GM21423 (cell line): ENCODE data around the gene TSPAN10.

Experiments used
- ATAC-seq: cut with Tn5 transposase; IDR thresholded peaks from one replicate; pipeline ENCODE4 v1.9.1; 2021; ENCODE audit warnings: mild to moderate bottlenecking, moderate library complexity; ENCODE audit not compliant: unreplicated experiment

The TSPAN10 gene

DNA sequence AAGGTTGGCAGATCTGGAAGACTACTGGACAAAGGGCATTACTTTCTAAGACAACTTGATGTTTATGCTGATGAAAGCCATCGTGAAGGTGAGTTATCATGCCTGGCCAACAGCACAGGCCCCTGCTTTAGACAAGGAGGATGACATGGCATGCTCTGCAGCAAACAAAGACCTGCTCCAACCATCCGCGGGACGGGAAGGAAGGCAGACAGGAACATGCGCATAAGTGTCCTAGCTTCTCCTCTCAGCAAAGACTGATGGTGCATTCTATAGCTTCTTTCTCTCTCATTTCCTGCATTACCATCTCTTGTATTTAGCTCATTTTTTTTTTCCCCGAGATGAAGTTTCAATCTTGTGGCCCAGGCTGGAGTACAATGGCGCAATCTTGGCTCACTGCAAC, 5.5 kb upstream of the TSPAN10 start:
- no peak for ATAC-seq

DNA sequence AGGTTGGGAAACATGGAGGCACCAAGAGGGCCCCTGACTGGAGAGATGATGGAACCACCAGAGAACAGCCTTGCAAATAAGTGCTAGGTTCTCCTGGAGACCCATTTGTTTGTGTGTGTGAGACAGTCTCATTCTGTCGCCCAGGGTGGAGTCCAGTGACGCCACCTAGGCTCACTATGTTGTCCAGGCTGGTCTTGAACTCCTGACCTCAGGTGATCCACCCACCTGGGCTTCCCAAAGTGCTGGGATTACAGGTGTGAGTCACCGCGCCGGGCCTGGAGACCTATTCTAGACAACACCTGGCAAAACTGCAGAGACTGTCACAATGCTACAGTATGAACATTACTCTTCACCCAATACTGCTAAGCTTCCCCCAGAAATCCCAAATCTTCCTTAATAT, 1.6 kb upstream of the TSPAN10 start:
- ATAC-seq: no peak

DNA sequence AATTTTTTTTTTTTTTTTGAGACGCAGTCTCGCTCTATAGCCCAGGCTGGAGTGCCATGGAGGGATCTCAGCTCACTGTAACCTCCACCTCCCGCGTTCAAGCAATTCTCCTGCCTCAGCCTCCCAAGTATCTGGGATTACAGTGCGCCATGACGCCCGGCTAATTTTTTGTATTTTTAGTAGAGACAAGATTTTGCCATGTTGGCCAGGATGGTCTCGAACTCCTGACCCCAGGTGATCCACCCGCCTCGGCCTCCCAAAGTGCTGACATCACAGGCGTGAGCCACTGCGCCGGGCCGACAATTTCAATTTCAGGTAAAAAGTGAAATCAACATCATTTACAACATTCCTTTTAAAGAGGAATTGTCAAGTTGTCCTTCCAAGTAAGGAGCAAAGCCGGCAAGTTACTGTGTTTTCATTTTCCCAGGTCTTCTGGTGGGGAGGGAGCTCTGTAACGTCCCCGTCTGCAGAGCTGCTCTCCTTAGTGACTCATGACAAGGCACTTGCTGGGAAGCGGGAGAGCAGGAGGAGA, 957 bp upstream of the TSPAN10 start:
- ATAC-seq: peak; percentile 11

DNA sequence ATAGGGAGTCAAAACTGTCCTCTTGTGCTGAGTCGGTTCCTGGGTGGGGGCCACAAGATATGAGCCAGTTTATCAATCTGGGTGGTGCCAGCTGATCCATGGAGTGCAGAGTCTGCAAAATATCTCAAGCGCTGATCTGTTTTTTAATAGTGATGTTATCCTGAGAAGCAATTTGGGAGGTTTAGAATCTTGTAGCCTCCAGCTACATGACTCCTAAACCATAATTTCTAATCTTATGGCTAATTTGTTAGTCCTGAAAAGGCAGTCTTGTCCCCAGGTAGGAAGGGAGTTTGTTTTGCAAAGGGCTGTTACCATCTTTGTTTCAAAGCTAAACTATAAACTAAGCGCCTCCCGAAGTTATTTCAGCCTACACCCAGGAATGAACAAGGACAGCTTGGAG, 1.7 kb downstream of the TSPAN10 start:
- ATAC-seq: no peak

DNA sequence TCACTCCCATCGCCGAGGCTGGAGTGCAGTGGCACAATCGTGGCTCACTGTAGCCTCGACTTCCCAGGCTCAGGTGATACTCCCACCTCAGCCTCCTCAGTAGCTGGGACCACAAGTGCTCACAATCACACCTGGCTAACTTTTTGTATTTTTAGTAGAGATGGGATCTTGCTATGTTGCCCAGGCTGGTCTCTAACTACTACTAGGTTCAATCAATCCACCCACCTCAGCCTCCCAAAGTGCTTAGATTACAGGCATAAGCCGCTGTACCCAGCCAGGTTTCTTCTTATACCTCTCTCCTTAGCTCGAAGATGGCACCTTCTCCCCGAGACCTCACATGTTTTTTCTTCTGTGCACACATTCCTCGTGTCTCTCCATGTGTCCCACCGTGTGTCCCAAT, 3.0 kb downstream of the TSPAN10 start:
- no peak for ATAC-seq

DNA sequence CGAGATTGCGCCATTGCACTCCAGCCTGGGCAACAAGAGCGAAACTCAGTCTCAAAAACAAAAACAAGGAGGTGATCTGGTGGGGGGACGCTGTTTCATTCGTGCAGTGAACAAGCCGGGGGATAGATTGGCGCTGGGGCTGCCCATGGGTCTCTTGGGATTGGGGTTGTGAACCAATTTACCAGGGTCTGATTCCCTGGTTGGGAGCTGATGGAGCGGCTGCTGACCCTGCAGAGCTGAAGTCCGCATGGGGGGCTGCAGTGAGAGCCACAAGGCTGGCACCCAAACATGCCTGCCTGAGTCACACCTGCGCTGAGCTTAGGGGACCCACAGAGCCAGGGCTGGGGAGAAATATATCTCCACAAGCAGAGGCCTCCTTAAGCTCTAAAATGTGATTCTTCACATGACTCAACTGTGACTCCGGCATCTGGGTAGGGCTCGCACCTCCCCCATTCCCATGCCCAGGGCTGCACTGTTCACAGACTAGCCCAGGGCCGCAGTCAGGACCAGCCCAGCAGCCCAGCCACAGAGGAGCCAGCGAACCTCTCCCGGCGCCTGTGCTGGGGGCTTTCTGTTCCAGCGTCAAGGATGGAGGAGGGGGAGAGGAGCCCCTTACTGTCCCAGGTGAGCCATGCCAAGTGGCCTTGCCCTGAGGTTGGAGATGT, 5.0 kb downstream of the TSPAN10 start:
- ATAC-seq: no peak

DNA sequence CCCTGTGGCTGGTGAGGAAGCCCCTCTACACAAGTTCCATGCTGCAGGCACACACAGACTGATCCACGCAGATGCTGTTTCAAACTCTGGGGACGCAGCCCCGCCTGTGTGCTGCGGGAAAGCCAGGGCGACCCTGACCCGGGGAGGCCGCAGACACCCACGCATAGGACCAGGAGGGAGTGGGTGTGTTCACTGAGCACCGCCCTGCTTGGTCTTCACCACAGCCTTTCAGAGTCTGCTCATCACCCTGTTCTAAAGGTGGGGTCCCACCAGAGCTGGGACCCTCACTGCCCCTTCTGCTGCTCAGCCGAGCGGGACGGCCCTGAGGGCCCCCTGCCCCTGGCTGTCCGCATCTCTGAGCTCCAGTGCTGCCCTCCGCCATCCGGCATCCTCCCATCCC, 7.5 kb downstream of the TSPAN10 start:
- ATAC-seq: no peak

DNA sequence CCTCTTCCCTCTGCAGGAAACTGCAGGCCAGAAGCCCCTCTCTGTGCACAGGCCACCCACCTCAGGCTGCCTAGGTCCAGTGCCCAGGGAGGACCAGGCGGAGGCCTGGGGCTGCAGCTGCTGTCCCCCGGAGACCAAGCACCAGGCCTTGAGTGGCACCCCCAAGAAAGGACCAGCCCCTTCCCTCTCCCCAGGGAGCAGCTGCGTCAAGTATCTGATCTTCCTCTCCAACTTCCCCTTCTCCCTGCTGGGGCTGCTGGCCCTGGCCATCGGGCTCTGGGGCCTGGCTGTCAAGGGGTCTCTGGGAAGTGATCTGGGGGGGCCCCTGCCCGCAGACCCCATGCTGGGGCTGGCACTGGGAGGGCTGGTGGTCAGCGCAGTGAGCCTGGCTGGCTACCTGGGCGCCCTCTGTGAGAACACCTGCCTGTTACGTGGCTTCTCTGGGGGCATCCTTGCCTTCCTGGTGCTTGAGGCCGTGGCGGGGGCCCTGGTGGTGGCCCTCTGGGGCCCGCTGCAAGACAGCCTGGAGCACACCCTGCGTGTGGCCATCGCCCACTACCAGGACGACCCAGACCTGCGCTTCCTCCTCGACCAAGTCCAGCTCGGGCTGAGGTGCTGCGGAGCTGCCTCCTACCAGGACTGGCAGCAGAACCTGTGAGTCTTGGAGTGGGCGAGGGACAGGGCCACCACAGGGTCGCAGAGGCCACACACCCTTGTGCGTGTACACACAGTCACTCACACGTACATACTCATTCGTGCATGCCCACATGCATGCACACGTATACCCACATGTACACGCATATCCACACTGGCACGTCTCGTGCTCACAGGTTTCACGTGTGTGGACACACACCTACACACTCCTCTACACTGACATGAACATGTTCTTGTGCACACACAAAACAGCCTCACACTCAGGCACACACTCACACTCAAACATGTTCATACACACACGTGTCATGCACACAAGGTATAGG, 8.3 kb downstream of the TSPAN10 start:
- no peak for ATAC-seq

DNA sequence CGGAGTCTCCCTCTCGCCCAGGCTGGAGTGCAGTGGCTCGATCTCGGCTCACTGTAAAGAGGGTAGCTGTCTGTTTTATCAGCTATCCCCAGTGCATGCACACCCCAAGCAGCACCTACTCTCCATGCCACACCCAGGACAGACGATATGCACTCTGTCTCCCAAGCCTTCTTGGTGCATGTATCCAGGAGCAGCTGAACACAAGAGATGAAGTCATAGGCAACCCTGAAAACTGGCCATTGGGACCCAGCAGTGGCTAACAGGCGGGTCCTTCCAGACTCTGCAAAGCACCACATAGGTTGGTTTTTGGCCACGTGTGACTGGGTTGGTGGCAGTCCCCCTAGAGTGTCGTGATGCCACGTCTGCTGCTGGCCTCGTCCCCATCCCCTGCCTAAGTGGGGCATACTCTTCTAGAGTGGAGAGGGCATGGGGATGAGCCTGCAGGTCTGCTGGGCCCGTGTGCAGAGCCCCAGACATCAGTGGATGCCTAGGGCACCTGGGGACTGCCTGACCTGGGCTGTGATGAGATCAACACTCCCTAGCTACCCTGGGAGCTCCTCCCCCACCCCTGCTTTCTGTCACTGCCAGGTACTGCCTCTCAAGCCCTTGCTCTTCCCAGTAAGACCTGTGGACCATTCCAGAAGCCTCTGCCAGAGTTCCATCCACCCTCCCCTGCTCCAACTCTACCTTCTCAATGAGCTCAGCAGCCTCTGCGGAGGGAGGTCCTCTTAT, 10.0 kb downstream of the TSPAN10 start:
- ATAC-seq: no peak

DNA sequence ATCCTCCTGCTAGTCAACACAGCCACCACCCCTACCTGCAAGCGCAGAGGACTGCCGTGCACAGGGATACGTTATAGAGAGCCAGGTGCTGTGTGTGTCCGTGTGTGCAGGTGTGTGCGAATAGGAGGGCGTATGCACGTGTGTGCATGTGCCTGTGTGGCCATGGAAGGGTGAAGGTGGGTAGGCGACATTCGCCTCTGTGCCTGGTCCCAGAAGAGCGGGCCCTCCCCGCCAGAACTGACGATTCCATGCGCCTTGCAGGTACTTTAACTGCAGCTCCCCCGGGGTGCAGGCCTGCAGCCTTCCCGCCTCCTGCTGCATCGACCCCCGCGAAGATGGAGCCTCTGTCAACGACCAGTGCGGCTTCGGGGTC, 10.6 kb downstream of the TSPAN10 start:
- ATAC-seq: no peak

DNA sequence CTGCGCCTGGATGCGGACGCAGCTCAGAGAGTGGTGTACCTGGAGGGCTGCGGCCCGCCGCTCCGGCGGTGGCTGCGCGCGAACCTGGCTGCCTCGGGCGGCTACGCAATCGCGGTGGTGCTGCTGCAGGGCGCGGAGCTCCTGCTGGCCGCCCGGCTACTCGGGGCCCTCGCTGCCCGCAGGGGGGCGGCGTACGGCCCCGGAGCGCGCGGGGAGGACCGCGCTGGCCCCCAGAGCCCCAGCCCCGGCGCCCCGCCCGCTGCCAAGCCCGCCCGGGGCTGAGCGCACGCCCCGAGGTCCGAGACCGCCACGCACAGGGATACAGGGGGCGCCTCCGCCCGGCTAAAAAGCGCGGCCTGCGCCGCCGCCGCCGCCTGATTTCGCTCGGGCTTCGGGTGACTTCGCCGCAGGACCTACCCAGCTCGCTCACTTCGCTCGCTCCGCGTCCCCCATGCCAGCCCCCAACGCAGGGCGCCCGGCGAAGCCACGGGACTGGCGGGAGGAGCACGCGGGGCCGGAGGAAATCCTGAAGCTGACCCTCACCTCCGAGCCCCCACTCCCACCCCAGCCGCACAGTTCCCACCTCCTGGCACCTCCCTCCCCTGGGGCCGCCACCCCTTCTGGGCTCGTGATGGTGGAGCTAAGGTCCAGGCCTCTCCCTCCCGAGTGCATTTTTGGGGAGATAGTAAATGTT, 11.2 kb downstream of the TSPAN10 start:
- no peak for ATAC-seq

DNA sequence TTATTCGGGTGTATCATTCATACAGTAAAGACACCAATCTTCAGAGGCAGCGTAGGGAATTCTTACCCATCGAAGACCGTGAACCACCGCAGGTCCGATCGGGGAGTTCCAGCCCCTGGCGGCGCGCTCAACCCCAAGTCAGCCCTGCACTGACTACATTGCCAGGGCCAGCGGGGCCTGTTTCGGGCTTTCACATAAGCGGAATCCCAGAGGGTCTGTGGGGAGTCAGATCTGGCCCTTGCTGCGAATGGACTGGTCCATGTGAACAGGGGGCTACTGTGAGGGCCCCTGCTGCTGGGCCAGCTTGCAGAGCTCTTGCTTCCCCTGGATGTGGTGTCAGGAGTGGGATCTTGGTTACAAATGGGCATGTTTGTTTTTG, 11.7 kb downstream of the TSPAN10 start:
- no peak for ATAC-seq

DNA sequence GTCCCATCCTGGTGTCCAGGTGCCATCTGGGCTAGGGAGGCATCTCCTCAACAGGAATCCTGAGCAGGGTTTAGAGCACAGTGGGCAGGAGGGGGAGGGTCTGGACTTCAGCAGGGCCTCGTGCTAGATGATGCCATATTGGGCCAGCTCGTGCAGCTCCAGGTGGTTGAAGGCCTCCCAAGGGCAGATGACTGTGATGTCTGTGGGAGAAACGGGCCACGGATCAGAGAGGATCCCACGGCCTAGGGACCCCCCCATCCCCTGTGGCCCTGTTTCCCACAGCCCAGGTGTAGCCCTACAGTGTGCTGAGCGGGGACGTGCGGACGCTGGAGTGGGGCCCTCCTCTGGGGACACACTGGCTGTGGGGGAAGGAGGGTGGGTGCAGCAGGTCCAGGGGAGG, 14.0 kb downstream of the TSPAN10 start:
- ATAC-seq: no peak

DNA sequence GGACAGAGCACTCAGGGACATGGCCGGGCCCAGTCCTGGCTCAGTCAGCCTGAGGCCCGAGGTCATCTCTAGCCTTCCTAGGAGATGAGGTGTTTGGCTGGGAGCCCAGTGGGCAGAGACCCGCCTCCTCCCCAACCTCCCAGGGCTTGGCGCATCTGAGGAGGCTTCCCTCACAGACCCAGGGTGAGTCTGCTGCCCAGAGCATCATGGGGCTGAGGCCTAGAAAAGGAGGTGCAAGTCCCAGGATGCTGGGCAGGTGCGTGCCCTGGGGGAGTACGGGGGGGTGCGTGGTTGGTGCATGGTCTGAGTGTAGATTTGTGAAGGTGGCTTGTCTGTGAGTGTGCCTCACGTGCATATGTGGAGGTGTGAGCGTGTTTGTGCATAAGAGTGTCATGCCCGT, 14.7 kb downstream of the TSPAN10 start:
- ATAC-seq: no peak

DNA sequence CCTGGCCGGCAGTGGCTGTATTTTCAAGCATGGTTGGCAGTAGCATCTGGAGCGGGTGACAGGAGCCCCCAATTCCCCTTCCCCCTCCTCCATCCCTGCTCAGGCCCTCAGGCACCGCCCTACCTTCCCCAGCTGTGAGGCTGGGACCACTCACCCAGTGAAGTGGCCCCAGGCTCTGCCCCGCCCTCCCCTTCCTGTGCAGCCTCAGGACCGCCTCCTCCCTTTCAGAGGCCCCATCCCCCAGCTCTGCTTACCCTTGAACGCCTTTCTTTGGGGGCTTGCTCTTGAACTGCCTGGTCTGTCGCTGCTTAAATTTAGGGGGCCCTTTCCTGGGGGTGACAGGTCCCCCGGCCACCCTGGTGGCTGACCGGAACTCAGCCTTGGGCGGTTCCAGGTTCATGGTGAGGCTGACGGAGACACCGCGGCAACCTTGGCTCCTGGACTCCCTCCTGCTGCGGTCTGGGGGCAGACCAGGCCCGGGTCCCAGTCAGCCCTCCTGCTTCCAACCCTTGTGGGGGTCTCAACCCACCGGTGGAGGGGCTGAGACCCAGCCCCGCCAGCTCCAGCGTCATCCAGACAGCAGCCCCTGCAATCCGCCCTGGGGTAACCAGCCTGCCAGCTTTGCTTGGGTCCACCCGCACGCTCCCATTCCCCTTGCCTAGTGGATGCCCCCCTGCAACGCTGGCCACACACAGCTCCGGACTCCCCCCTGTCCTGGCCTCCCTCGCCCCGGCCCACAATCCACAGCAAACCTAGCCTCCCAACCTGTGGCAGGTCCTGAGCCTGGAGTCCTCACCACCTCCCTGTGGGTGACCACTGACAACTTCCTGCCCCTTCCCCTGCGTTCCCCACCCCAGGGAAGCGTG, 16.1 kb downstream of the TSPAN10 start:
- ATAC-seq: no peak

DNA sequence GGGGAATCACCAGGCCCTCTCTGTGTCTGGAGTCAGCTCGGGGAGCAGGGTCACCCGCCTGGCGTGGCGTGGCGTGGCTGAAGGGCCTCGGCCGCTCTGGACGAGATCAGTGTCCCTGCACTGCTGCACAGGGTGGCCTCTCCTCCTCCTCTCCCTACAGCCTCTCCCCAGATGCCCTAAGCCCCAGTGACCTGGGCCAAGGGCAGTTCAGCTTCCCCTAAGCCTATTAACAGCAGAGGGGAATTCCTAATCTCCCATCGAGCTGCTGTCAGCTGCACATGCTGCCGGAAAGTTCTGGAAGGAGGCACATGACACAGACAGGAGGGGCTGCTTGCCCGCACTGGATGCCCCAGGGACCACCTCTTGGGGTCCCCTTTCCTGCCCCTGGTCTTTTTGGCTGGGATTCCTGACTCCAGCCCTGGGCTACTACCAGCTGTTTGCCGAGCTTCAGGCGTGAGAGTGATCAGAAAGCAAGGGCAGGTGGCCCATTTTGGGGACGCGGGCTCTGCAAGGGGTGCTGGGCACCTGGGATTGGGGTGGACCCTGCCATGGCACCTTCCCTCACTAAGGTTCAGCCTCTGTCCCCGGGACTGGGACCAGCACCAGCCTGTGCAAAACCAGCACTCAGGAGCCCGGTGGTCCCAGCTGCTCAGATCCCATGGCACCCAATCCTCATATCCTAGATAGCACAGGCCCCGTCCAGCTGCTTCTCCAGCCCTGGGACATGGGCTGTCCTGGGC, 18.6 kb downstream of the TSPAN10 start:
- no peak for ATAC-seq

DNA sequence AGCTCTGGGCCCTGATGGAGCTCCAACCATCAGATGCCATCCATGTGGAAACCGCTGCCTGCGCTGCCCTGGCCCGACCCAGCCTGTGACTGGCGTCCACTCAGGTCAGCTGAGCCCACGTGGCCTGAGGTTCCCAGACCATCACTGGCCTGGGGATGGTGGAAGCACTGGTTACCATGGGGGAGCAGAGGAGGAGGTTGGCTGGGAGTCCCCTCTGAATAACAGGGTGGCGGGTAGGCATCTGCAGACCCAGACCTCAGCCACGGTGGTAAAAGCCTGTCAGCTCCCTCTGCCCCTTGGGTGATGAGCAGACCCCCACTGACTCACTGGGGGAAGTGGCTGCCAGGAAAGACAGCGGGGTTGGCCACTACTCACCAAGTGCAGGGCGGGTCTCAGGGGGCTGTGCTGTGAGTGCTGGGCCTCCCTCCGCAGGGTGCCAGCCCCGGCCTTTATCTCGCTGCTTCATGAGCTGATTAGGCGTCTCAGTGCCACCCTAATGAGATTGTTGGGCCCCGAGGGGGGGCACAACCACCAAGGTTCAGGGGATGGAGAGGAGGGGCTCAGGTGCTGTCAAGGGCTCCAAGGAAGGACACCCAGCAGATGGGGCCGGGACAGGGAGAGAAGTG, 19.2 kb downstream of the TSPAN10 start, which contains the start of gene PDE6G:
Gene PDE6G (minus strand): TSS at position 425 of the 626 bp plus-strand sequence. CDS start 3,237 bp downstream, outside the sequence.
- no peak for ATAC-seq

DNA sequence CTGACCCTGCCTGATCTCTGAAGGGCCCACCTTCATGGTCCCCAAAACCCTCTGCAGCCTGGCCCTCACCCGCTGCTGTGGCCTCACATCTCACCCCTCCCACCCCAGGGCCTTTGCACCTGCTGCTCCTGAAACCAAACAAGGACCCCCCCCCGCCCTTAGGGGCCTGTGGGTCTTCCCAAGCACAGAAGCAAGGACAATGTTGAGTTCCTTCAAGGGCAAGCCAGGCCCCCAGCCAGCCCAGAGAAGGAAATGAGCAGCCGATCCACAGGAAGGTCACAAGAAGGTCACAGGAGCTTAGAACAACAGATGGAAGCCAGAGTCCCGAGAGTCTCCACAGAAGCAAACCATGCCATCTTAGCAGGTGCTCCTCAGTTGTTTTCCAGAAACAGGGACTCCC, 19.8 kb downstream of the TSPAN10 start:
- ATAC-seq: no peak

DNA sequence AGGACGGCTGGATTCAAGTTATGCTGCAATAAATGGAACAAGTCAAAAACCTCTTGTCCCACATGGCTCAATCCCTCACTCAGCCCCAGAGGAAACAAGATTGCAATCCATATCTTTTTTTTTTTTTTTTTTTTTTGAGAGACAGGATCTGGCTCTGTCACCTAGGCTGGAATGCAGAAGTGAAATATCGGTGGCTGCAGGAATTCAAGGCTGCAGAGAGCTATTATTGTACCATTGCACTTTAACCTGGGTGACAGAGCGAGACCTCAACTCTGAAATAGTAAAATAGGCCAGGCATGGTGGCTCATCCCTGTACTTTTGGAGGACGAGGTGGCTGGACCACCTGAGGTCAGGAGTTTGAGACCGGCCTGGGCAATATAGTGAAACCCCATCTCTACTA, 22.0 kb downstream of the TSPAN10 start:
- no peak for ATAC-seq
